OCI-LY1 (cell line): Measurements from ENCODE around the gene CD200.

Experiments used
- H2AFZ ChIP-seq: fragments of 200-600 bp; sonication (generic), shearing (Covaris generic); 2 replicates; pipeline ENCODE4 v1.6.0; 2014; ENCODE audit warnings: antibody characterized with exemption, mild to moderate bottlenecking, low read length
- H3F3A ChIP-seq: fragments of 200-600 bp; sonication (generic), shearing (Covaris generic); 2 replicates; pipeline ENCODE4 v1.6.0; 2014; ENCODE audit warnings: mild to moderate bottlenecking, antibody characterized with exemption, low read length, moderate library complexity; ENCODE audit not compliant: insufficient read depth
- H3K27ac ChIP-seq: fragments of 200-600 bp; sonication (generic); 2 replicates; pipeline ENCODE4 v1.5.1; 2014; ENCODE audit warnings: low read length, mixed run types, mild to moderate bottlenecking, low read depth; ENCODE audit not compliant: poor library complexity, severe bottlenecking
- H3K27me3 ChIP-seq: fragments of 200-600 bp; sonication (generic); 2 replicates; pipeline ENCODE4 v1.6.0; 2014; ENCODE audit warnings: antibody characterized with exemption, mild to moderate bottlenecking, low read length, moderate library complexity; ENCODE audit not compliant: insufficient read depth
- H3K36me3 ChIP-seq: fragments of 200-600 bp; sonication (generic); 2 replicates; pipeline ENCODE4 v1.6.1; 2014; ENCODE audit warnings: mild to moderate bottlenecking, antibody characterized with exemption, low read length, moderate library complexity, mixed read lengths; ENCODE audit not compliant: insufficient read depth
- H3K4me1 ChIP-seq: fragments of 200-600 bp; sonication (generic); 2 replicates; pipeline ENCODE4 v1.5.1; 2014; ENCODE audit warnings: mild to moderate bottlenecking, low read length, moderate library complexity; ENCODE audit not compliant: insufficient read depth, severe bottlenecking
- H3K4me2 ChIP-seq: fragments of 200-600 bp; sonication (generic), shearing (Covaris generic); 2 replicates; pipeline ENCODE4 v1.6.1; 2014; ENCODE audit warnings: low read length
- H3K4me3 ChIP-seq: fragments of 200-600 bp; sonication (generic); 2 replicates; pipeline ENCODE4 v1.5.1; 2014; ENCODE audit warnings: low read length, low read depth, mild to moderate bottlenecking, mixed read lengths; ENCODE audit not compliant: poor library complexity, severe bottlenecking
- H3K79me2 ChIP-seq: fragments of 200-600 bp; shearing (Covaris generic); 2 replicates; pipeline ENCODE4 v1.6.1; 2016; ENCODE audit warnings: mixed run types, low read length, mixed read lengths; ENCODE audit not compliant: insufficient read depth
- H3K9ac ChIP-seq: fragments of 200-600 bp; sonication (generic), shearing (Covaris generic); 2 replicates; pipeline ENCODE4 v1.6.1; 2014; ENCODE audit warnings: mild to moderate bottlenecking, low read length, mixed read lengths
- H3K9me2 ChIP-seq: fragments of 200-600 bp; sonication (generic), shearing (Covaris generic); 2 replicates; pipeline ENCODE4 v1.6.1; 2014; ENCODE audit warnings: low read depth, mild to moderate bottlenecking, low read length, mixed read lengths
- H3K9me3 ChIP-seq: fragments of 200-600 bp; shearing (Covaris generic); 2 replicates; pipeline ENCODE4 v1.6.1; 2014; ENCODE audit warnings: low read length, mixed read lengths
- H4K20me1 ChIP-seq: fragments of 200-600 bp; sonication (generic), shearing (Covaris generic); 2 replicates; pipeline ENCODE4 v1.6.0; 2016; ENCODE audit warnings: mild to moderate bottlenecking, low read length; ENCODE audit not compliant: insufficient read depth
- EZH2 ChIP-seq: fragments of 200-600 bp; sonication (generic), shearing (Covaris generic); IDR thresholded peaks from 2 replicates; pipeline ENCODE4 v1.8.0; 2017; ENCODE audit warnings: borderline replicate concordance, mixed run types, mild to moderate bottlenecking, antibody characterized with exemption, low read length, moderate library complexity, mixed read lengths
- TF ChIP-seq, protein P1 (sequence below): fragments of 200-600 bp; sonication (generic), shearing (Covaris generic); IDR thresholded peaks from 2 replicates; pipeline ENCODE4 v1.5.1; 2017; ENCODE audit warnings: mild to moderate bottlenecking, antibody characterized with exemption, low read length, moderate library complexity, mixed read lengths

Gene CD200

GRCh38 chr3:112360561-112360960, 27.6 kb downstream of the CD200 start:
- Histone ChIP-seq H3K79me2 (no peaks in the 10 kb centered on the region), H4K20me1 (no peaks in the 10 kb centered on the region), H2AFZ (no peak overlapping the region), H3K27me3 (no peaks in the 10 kb centered on the region), H3K9me3 (no peaks in the 10 kb centered on the region), H3K4me2 (no peak overlapping the region), H3K9ac (no peak overlapping the region), H3F3A (no peaks in the 10 kb centered on the region), H3K4me1 (no peaks in the 10 kb centered on the region), H3K4me3 (no peak overlapping the region), H3K9me2 (no peaks in the 10 kb centered on the region), H3K36me3 (no peaks in the 10 kb centered on the region), H3K27ac (no peak overlapping the region)
- TF ChIP-seq, protein P1, sequence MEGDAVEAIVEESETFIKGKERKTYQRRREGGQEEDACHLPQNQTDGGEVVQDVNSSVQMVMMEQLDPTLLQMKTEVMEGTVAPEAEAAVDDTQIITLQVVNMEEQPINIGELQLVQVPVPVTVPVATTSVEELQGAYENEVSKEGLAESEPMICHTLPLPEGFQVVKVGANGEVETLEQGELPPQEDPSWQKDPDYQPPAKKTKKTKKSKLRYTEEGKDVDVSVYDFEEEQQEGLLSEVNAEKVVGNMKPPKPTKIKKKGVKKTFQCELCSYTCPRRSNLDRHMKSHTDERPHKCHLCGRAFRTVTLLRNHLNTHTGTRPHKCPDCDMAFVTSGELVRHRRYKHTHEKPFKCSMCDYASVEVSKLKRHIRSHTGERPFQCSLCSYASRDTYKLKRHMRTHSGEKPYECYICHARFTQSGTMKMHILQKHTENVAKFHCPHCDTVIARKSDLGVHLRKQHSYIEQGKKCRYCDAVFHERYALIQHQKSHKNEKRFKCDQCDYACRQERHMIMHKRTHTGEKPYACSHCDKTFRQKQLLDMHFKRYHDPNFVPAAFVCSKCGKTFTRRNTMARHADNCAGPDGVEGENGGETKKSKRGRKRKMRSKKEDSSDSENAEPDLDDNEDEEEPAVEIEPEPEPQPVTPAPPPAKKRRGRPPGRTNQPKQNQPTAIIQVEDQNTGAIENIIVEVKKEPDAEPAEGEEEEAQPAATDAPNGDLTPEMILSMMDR = no peak
- TF ChIP-seq EZH2 = no peak

- no peaks in the 10 kb centered on the region for H3K36me3 ChIP-seq
- H3K9ac ChIP-seq = no peak overlapping the region
- no peaks in the 10 kb centered on the region for H3K9me2 ChIP-seq
- H3K27ac ChIP-seq = no peak overlapping the region
- H3K4me2 ChIP-seq = no peak overlapping the region
- TF ChIP-seq EZH2 = no peak
- TF ChIP-seq, protein P1 = no peak
- no peak overlapping the region for H2AFZ ChIP-seq
- no peaks in the 10 kb centered on the region for H4K20me1 ChIP-seq
- no peak overlapping the region for H3K4me3 ChIP-seq
- no peaks in the 10 kb centered on the region for H3K9me3 ChIP-seq
- no peaks in the 10 kb centered on the region for H3K79me2 ChIP-seq
- no peaks in the 10 kb centered on the region for H3F3A ChIP-seq
- no peaks in the 10 kb centered on the region for H3K4me1 ChIP-seq
- no peaks in the 10 kb centered on the region for H3K27me3 ChIP-seq
Observed at GRCh38 chr3:112362221-112362620, 29.3 kb downstream of the CD200 start.

GRCh38 chr3:112364291-112364690, 31.3 kb downstream of the CD200 start:
- Histone ChIP-seq H3K36me3 (no peaks in the 10 kb centered on the region), H3K27me3 (no peaks in the 10 kb centered on the region), H3F3A (no peaks in the 10 kb centered on the region), H3K9ac (no peak overlapping the region), H3K27ac (no peak overlapping the region), H3K4me2 (no peak overlapping the region), H3K79me2 (no peaks in the 10 kb centered on the region), H3K9me2 (no peaks in the 10 kb centered on the region), H2AFZ (no peak overlapping the region), H3K4me3 (no peak overlapping the region), H4K20me1 (no peaks in the 10 kb centered on the region), H3K9me3 (no peaks in the 10 kb centered on the region), H3K4me1 (no peaks in the 10 kb centered on the region)
- TF ChIP-seq, protein P1 = no peak
- no peak for TF ChIP-seq EZH2
